ENCODE results near the gene FRMPD4. TPM values are rescaled to one million over a fixed set of nuclear protein-coding genes. Genes with fewer than 3 reads are reported as not detected.

Gene FRMPD4
- total RNA-seq, 1 donor, result 1.8 TPM

DNA sequence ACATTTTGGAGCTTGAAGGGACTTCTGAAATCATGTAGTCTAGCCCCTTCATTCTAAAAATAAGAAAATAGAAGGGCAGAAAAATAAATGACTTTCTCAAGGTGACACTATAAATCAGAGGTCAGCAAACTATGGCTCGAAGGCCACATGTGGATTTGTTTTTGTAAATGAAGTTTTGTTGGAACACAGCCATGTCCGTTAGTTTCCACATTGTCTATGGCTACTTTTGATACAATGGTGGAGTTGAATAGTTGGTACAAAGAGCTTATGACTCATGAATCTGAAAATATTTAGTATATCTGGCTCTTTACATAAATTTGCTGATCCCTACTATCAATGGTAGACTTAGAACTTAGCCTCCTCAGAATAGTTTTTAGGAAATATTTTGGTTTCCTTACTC is 350.5 kb downstream of the FRMPD4 start:
- no peak overlapping the region for H2AFZ ChIP-seq (ENCODE audit: low read length)
- H3K4me2 ChIP-seq (ENCODE audit: insufficient read depth, low read length), result no peak overlapping the region
- no peaks in the 10 kb centered on the region for H3K27me3 ChIP-seq (ENCODE audit: insufficient read depth, low read length)
- H3K9me3 ChIP-seq (ENCODE audit: low read depth, low read length), result no peaks in the 10 kb centered on the region
- H3K27ac ChIP-seq (ENCODE audit: low read depth, low read length), result no peak overlapping the region
- no peaks in the 10 kb centered on the region for H4K20me1 ChIP-seq (ENCODE audit: insufficient read depth, low read length)
- H3K4me3 ChIP-seq (ENCODE audit: insufficient read depth, low read length), result no peak overlapping the region
- H3K36me3 ChIP-seq (ENCODE audit: insufficient read depth, low read length), result no peaks in the 10 kb centered on the region
- no peak for TF ChIP-seq CTCF (IDR thresholded peaks at IDR 0.05; ENCODE audit: extremely low read depth, low read depth, low read length)
- H3K4me1 ChIP-seq (ENCODE audit: insufficient read depth, low read length), result no peaks in the 10 kb centered on the region
- no peak for DNase-seq (ENCODE audit: insufficient read length, low spot score, missing footprints)
- H3K79me2 ChIP-seq (ENCODE audit: insufficient read depth, low read length), result no peaks in the 10 kb centered on the region

DNA sequence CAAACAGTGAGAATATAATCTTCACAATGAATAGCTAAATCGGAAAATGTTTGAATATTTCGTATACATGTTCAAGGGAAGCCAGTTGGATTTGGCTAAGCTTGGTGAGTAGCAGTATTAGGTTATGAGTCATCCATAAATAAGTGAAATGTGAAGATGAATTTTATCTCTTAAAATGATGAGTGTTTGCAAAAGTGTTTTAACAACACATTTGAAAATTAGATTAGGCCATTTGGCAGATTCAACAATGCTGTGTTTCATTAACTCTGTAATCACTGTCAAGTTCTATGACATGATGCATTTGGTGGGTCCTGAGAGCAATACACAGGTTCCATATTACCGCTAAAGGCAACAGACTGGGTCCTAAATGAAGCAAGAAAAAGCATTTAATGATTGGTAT is 351.1 kb downstream of the FRMPD4 start:
- H3K36me3 ChIP-seq (ENCODE audit: insufficient read depth, low read length), result no peaks in the 10 kb centered on the region
- no peaks in the 10 kb centered on the region for H3K4me1 ChIP-seq (ENCODE audit: insufficient read depth, low read length)
- H3K9me3 ChIP-seq (ENCODE audit: low read depth, low read length), result no peaks in the 10 kb centered on the region
- H3K27ac ChIP-seq (ENCODE audit: low read depth, low read length), result no peak overlapping the region
- no peak overlapping the region for H3K4me3 ChIP-seq (ENCODE audit: insufficient read depth, low read length)
- DNase-seq (ENCODE audit: insufficient read length, low spot score, missing footprints), result no peak
- TF ChIP-seq CTCF (IDR thresholded peaks at IDR 0.05; ENCODE audit: extremely low read depth, low read depth, low read length), result no peak
- H3K4me2 ChIP-seq (ENCODE audit: insufficient read depth, low read length), result no peak overlapping the region
- no peaks in the 10 kb centered on the region for H3K79me2 ChIP-seq (ENCODE audit: insufficient read depth, low read length)
- no peaks in the 10 kb centered on the region for H3K27me3 ChIP-seq (ENCODE audit: insufficient read depth, low read length)
- no peaks in the 10 kb centered on the region for H4K20me1 ChIP-seq (ENCODE audit: insufficient read depth, low read length)
- no peak overlapping the region for H2AFZ ChIP-seq (ENCODE audit: low read length)

DNA sequence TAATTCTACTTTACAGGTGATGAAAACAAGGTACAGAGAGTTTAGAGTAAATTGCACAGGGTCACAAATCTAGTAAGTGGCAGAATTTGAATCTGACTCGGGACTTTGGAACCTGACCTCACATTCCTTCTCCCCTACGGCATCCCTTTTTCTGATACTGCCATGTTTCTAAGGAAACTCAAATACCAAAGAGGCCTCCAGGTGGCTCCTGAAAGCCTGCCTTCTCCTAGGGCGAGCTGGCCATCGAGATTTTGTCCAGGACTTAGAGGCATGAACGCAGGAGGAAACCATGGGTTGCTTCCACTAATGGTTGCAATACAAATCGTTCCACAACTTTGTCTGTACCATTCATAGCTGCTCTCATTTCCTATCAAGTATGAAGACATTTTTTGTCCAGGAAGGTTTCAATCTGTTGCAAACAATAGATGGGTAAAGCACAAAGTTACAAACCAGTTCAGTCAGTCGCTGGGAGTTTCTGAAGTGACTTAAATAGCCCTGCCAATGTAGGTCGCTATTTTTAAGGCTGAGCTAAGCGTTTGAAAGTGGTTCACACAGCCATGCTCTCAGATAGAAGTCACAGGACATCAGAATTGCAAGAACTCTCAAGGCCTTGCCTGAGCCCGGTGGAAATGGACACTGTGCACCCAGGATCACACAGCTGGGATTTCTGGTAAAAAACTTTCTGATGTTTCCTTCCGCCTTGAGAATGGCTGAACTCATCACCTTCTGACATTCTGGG is 356.3 kb downstream of the FRMPD4 start:
- no peak for DNase-seq (ENCODE audit: insufficient read length, low spot score, missing footprints)
- Histone ChIP-seq H3K27ac (ENCODE audit: low read depth, low read length) (no peak overlapping the region), H3K4me3 (ENCODE audit: insufficient read depth, low read length) (no peak overlapping the region), H4K20me1 (ENCODE audit: insufficient read depth, low read length) (no peaks in the 10 kb centered on the region), H3K79me2 (ENCODE audit: insufficient read depth, low read length) (no peaks in the 10 kb centered on the region), H3K4me1 (ENCODE audit: insufficient read depth, low read length) (no peaks in the 10 kb centered on the region), H3K36me3 (ENCODE audit: insufficient read depth, low read length) (no peaks in the 10 kb centered on the region), H3K9me3 (ENCODE audit: low read depth, low read length) (no peaks in the 10 kb centered on the region), H3K27me3 (ENCODE audit: insufficient read depth, low read length) (no peaks in the 10 kb centered on the region), H3K4me2 (ENCODE audit: insufficient read depth, low read length) (no peak overlapping the region), H2AFZ (ENCODE audit: low read length) (no peak overlapping the region)
- no peak for TF ChIP-seq CTCF (IDR thresholded peaks at IDR 0.05; ENCODE audit: extremely low read depth, low read depth, low read length)

- TF ChIP-seq CTCF (IDR thresholded peaks at IDR 0.05; ENCODE audit: extremely low read depth, low read depth, low read length), result no peak
- no peaks in the 10 kb centered on the region for H4K20me1 ChIP-seq (ENCODE audit: insufficient read depth, low read length)
- H3K27ac ChIP-seq (ENCODE audit: low read depth, low read length), result no peak overlapping the region
- H2AFZ ChIP-seq (ENCODE audit: low read length), result no peak overlapping the region
- no peaks in the 10 kb centered on the region for H3K36me3 ChIP-seq (ENCODE audit: insufficient read depth, low read length)
- H3K79me2 ChIP-seq (ENCODE audit: insufficient read depth, low read length), result no peaks in the 10 kb centered on the region
- H3K4me2 ChIP-seq (ENCODE audit: insufficient read depth, low read length), result no peak overlapping the region
- no peaks in the 10 kb centered on the region for H3K4me1 ChIP-seq (ENCODE audit: insufficient read depth, low read length)
- H3K4me3 ChIP-seq (ENCODE audit: insufficient read depth, low read length), result no peak overlapping the region
- no peaks in the 10 kb centered on the region for H3K9me3 ChIP-seq (ENCODE audit: low read depth, low read length)
- no peaks in the 10 kb centered on the region for H3K27me3 ChIP-seq (ENCODE audit: insufficient read depth, low read length)
- no peak for DNase-seq (ENCODE audit: insufficient read length, low spot score, missing footprints)
Measured at GRCh38 chrX:12496343-12496742, 358.1 kb downstream of the FRMPD4 start.

All from osteoblast (primary cell).